ENCODE measurements around the gene TTC7B.

Gene TTC7B

GRCh38 chr14:90575781-90576180, 240.4 kb downstream of the TTC7B start:
- no peak for DNase-seq (ENCODE audit: low read depth)

DNA sequence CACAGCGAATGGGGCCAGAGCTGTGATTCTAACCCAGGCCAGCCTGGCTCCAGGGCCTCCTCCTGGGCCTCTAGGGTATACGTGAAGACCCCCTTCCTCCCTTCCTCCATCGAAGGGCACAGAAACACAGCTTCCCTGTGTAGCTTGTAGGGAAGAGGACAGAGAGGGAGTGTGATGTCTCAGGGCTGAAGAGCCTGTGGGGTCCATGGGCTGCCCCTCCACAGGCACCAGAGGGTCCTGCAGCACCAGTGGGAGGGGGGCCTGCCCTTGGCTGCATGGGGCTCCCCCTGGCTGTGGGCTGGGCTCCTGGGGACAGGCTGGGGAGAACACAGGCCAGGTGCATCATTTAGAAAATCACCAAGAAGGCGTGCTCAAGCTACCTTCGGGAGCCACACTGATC, 240.9 kb downstream of the TTC7B start:
- no peak for DNase-seq (ENCODE audit: low read depth)

GRCh38 chr14:90574188-90575131, 241.8 kb downstream of the TTC7B start:
- DNase-seq (ENCODE audit: low read depth), result no peak

- no peak for DNase-seq (ENCODE audit: low read depth)
Measured at GRCh38 chr14:90573385-90574105, 242.7 kb downstream of the TTC7B start.

DNA sequence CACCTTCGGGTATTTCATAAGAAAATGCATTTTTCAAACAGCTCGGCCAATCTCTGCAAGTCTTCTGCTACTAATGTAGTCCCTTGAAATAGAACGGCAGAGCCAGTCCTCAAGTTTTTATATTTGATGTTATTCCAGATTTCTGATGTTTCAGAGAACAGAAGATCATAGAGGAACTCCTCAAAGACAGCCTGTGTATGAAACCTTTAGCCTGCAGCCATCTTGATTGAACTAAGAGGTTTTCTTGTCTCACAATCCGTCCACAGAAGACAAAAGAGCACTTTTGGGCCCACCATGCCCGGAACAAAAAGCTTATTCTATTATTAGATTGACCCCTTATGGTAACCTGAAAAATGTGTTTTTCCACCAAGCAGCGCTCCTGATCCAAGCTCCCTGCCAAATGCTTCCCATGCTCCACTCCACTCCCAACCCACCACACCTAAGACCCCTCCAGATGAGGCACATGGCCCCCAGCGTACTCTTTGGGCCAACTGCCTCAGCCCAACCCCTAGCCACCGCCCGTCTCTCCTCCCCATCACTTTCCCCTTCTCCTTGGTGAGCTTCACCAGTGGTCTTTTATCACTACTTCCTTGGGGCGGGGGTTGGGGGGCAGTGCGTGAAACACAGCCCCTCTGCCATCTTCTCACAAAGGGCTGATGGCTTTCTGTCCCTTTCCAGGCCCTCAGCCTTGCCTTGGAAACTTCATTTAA, 243.6 kb downstream of the TTC7B start:
- DNase-seq (ENCODE audit: low read depth), result no peak

- DNase-seq (ENCODE audit: low read depth), result no peak
Measured at GRCh38 chr14:90571149-90571947, 244.9 kb downstream of the TTC7B start.

- DNase-seq (ENCODE audit: low read depth), result no peak
Measured at GRCh38 chr14:90570461-90570860, 245.8 kb downstream of the TTC7B start.

DNA sequence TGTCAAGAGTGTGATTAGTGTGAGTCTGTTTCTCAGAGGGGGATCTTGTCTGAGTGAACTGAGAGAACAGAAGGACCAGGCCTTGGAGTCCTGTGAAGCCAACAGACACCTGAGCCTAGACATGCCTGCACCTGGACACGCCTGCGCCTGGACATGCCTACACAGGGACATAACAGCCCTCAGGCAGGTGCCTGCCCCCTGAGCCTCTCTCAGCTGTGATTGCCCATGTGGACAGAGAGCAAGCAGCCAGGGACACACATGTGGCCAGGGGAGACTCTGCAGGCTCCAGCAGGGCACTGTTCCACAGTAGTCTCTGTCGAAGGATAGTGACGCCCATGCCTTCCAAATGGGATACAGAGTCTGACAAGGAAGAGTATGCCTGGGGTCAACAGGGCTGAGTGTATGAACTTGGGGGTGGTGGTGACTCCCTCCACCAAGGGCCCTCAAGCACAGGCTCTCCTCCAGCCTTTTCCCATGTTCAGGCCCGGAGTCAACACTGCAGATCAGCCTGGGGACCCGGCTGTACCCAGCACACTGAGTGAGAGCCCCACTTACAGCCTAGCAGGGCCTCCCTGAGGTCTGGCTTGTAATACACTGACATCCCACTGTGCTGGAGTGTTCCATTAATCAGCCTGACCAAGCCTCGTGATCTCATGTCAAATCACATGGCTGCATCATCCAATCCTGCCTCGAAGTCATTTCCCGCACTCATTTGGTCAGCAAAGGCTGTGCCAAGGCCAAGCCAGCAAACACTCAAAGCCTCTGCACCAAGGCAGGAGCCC, 246.4 kb downstream of the TTC7B start:
- DNase-seq (ENCODE audit: low read depth), result no peak

- no peak for DNase-seq (ENCODE audit: low read depth)
Measured at GRCh38 chr14:90569201-90569600, 247.0 kb downstream of the TTC7B start.

DNA sequence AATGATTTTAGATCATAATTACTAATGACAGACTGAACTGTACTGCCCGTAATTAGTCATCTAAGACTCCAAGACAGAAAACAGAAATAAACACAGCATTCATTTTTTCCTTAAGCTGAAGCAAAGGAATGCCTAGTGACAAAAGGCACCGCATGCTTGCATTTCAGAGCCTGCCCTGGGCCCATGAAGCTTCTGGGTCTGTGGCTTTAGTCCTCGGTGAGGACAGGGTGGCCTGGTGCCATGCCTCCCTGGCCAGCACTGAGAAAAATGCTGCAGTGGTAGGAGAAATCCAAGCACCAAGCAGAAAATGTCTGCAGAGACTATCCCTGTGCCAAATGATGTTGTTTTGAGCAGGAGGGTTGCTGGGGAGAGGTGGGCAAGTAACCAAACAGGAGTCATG, 247.8 kb downstream of the TTC7B start:
- no peak for DNase-seq (ENCODE audit: low read depth)

DNA sequence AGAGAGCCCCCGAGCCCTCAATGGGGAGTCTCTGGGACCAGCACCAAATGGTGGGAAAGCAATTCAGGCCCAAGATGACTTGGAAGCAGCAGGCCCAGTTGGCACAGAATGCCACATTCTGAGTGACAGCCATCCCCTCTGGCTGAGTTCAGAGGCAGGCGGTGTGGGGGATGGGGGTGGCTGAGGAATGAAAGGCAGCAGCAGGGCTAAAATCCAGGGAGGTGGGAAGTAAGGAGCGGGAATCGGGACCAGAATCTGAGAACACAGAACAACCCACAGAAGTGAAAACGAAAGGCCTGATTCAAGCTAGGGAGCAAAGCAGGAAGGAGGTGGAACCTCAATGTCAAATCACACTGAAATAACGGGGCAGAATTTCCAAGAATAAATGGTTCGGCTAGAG, 248.2 kb downstream of the TTC7B start:
- no peak for DNase-seq (ENCODE audit: low read depth)

DNA sequence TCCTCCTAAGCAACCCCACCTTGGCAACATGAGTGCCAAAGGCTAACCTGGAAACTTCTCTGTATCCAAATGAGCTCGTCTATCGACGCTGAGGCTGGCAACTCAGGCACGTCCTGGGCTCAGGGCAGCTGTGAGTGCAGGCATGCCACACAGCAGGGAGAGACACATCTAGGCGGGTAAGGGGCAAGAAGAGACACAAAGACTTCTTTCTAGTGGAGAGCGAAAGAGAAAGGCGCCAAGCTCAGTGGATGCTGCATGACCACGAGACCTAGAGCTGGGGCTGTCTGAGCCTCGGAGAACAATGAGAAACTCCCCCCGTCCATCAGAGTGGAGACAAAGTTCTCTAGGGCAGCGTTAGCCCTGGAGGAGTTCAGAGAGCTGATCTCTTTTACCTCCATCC, 249.0 kb downstream of the TTC7B start:
- no peak for DNase-seq (ENCODE audit: low read depth)

DNA sequence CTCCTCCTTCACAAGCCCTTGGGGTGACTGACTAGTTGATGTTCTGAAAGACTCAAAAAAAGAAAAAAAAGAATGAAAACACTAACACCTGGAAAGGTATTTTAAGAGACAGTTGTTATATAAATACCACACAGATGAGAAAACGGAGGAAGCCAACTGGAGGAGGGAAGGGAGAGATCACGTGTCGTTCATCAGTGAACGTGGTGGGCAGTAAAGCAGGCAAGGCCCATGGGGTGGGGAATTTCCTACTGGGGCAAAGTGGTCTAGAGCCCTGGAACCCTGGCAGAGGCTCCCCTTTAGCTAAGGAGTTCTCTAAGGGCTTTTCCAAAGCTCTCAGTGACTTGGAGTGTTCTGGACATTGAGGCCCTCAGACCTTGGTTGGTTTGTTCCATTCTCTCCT, 249.7 kb downstream of the TTC7B start:
- DNase-seq (ENCODE audit: low read depth), result no peak

- no peak for DNase-seq (ENCODE audit: low read depth)
Measured at GRCh38 chr14:90564496-90564895, 251.7 kb downstream of the TTC7B start.

GRCh38 chr14:90562652-90563051, 253.6 kb downstream of the TTC7B start:
- DNase-seq (ENCODE audit: low read depth), result no peak

GRCh38 chr14:90561920-90562319, 254.3 kb downstream of the TTC7B start:
- no peak for DNase-seq (ENCODE audit: low read depth)

DNA sequence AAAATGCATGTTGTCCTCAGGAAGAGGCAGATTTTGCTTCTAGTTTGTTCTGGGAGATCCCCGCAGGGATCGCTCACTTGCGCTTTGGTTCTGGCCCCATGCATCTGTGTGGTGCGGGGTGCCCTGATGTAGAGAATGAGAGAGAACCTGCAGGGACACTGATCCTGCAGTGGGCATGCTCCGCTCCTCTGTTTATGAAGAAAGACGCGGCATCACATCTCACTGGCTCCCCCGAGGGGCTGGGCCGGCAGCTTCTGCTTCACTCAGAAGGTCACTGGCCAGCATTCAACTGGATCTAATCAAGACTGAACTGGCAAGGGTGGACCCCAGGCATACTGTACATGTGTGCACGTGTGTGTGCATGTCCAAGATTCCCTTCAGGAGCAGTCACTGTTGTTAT, 255.2 kb downstream of the TTC7B start:
- no peak for DNase-seq (ENCODE audit: low read depth)

GRCh38 chr14:90560558-90560957, 255.7 kb downstream of the TTC7B start:
- no peak for DNase-seq (ENCODE audit: low read depth)

DNA sequence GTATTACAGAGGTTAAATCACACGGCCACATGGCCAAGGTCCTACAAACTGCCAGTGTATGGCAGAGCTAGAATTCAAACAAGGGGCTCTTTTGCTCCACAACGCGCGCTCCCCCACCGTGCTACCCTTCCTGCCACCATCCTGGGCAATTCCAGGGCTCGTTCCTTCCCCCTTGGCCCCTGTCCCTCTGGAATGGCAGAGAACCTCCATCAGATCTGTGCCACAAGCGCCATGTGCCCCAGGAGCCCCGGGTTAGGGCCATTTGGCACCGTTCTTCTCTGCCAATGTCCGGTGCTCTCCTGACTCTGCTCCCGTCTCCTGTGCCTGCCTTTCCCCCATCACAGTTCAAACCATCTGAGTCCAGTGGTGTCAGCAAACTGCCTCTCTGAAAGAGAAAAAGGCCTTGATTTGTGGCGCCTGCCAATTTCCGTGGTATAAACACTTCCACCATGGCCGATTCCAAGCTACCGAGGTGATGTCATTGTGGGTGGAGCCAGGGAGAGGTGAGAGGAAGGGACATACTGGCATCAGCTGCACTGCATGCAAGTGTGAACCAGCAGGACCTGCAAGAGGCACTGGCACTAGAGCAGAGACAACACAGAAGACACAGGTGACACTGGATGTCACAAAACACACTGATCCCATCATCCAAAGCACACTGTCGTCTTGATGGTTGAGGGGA, 256.3 kb downstream of the TTC7B start:
- DNase-seq (ENCODE audit: low read depth), result no peak

DNA sequence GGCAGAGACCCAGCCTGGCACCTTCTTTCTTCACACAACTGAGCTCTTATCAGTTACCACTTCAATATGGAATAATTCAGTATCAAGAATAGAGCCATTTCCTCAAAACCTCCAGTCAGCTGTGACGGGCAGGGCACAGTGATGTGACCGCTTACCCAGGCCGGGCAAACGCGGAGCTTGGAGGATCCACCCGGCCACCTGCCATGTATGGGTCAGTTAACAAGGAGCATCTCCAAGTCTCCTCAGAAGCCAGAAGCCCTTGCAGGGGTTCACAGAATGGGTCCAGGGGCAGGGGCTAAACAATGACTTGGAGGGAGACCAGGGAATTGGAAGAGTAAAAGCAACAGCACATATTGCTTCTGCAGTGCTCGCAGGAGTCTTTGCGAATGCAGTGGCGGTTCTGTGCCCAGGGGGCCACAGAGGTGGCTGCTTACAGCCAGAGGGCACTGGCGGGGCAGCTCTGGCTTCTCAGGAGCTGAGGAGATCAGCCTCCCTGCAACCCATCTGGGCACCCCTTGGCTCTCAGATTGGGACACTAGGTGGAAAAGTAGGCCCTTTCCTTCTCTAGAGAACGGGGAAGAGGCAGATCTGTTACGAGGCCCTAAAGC, 257.1 kb downstream of the TTC7B start:
- no peak for DNase-seq (ENCODE audit: low read depth)

Measured in activated T-helper 1 cell treated with Interleukin-2 at 50 U/mL for 16 hours (primary cell).